H1 (cell line): ENCODE data around the gene F5. TPM values are rescaled to one million over a fixed set of nuclear protein-coding genes. Genes with fewer than 3 reads are reported as not detected.

ENCODE experiments used
- CTCF ChIA-PET: fragments of 300-600 bp; sonication (Branson Sonifier 250); formaldehyde crosslinking; loops from one replicate; lab custom pipeline; 2021; ENCODE audit not compliant: partially characterized antibody; lab: Charles Lee
- POLR2A ChIA-PET: fragments of 300-600 bp; sonication (Branson Sonifier 250); formaldehyde crosslinking; loops from one replicate; lab custom pipeline; 2021; ENCODE audit warnings: inconsistent platforms; ENCODE audit not compliant: partially characterized antibody; lab: Charles Lee
- DNase-seq, 2 experiments: peaks; one replicate each; pipeline versions ENCODE4 v3.0.0 to v3.0.0-alpha.2; 2010 to 2022; ENCODE audit warnings: low spot score in 2 of 2, low read depth in 1 of 2, mixed read lengths in 1 of 2
- FAIRE-seq: peaks from 2 replicates; lab custom pipeline; 2011; peaks lifted over from hg19 to GRCh38; lab: Jason Lieb, UNC
- H2AFZ ChIP-seq: 2 replicates; pipeline ENCODE4 v1.8.1; 2012; ENCODE audit warnings: low read length, inconsistent platforms
- H2AK5ac ChIP-seq: 2 replicates; pipeline ENCODE4 v1.6.1; 2013; ENCODE audit warnings: low read depth, low read length
- H2BK120ac ChIP-seq: replicated peaks from 2 replicates; pipeline ENCODE3; 2013; ENCODE audit warnings: low read depth, low read length, inconsistent platforms
- H2BK12ac ChIP-seq: 2 replicates; pipeline ENCODE4 v1.6.1; 2013; ENCODE audit warnings: low read depth, low read length
- H2BK15ac ChIP-seq: 2 replicates; pipeline ENCODE4 v1.6.1; 2013; ENCODE audit warnings: low read length
- H2BK20ac ChIP-seq: 2 replicates; pipeline ENCODE4 v1.6.1; 2013; ENCODE audit warnings: low read length
- H2BK5ac ChIP-seq: 2 replicates; pipeline ENCODE4 v1.6.1; 2013; ENCODE audit warnings: low read depth, low read length
- H3K14ac ChIP-seq: 2 replicates; pipeline ENCODE4 v1.6.1; 2013; ENCODE audit warnings: inconsistent platforms; ENCODE audit not compliant: insufficient read length
- H3K18ac ChIP-seq: 2 replicates; pipeline ENCODE4 v1.6.1; 2013; ENCODE audit warnings: low read length; ENCODE audit errors: extremely low read depth
- H3K23ac ChIP-seq: 2 replicates; pipeline ENCODE4 v1.6.1; 2013; ENCODE audit warnings: inconsistent platforms; ENCODE audit not compliant: insufficient read length
- H3K23me2 ChIP-seq: 2 replicates; pipeline ENCODE4 v1.6.1; 2013; ENCODE audit warnings: low read depth, low read length
- H3K27ac ChIP-seq: 2 replicates; pipeline ENCODE4 v1.6.1; 2011; ENCODE audit warnings: low read depth, low read length, inconsistent platforms
- H3K27me3 ChIP-seq, 4 experiments: replicated peaks in 1 of 4; 1 replicate in 1 of 4; 2 replicates in 3 of 4; pipeline versions ENCODE4 v1.6.1 to v1.8.1; 2011 to 2013; ENCODE audit warnings: low read length in 3 of 4, mild to moderate bottlenecking in 3 of 4, inconsistent platforms in 2 of 4, mixed read lengths in 2 of 4, moderate library complexity in 1 of 4; ENCODE audit not compliant: control insufficient read depth in 3 of 4, insufficient read depth in 3 of 4; ENCODE audit errors: extremely low read depth in 1 of 4
- H3K36me3 ChIP-seq, 4 experiments: 2 replicates each; pipeline versions ENCODE4 v1.6.1 to v1.8.1; 2011 to 2013; ENCODE audit warnings: mild to moderate bottlenecking in 4 of 4, low read length in 3 of 4, moderate library complexity in 2 of 4, control low read depth in 1 of 4, inconsistent platforms in 1 of 4; ENCODE audit not compliant: insufficient read depth in 4 of 4, control insufficient read depth in 2 of 4
- H3K4ac ChIP-seq: replicated peaks from 2 replicates; pipeline ENCODE3; 2013; ENCODE audit warnings: low read length, low read depth, mixed read lengths, inconsistent platforms; ENCODE audit not compliant: insufficient read length
- H3K4me1 ChIP-seq, 4 experiments: replicated peaks in 1 of 4; 1 replicate in 1 of 4; 2 replicates in 3 of 4; pipeline versions ENCODE4 v1.6.1 to v1.8.1; 2011 to 2013; ENCODE audit warnings: low read length in 3 of 4, inconsistent platforms in 2 of 4, mixed read lengths in 1 of 4; ENCODE audit not compliant: insufficient read depth in 4 of 4, control insufficient read depth in 3 of 4
- H3K4me2 ChIP-seq, 2 experiments: 2 replicates each; pipeline versions ENCODE4 v1.6.1 to v1.8.1; 2011 to 2013; ENCODE audit warnings: low read depth in 2 of 2, low read length in 2 of 2, control low read depth in 1 of 2, inconsistent platforms in 1 of 2, mild to moderate bottlenecking in 1 of 2; ENCODE audit not compliant: insufficient read depth in 1 of 2
- H3K4me3 ChIP-seq, 4 experiments: fragments of 200-600, 300-600 bp in 1 of 4; sonication (generic), shearing (Covaris generic), sonication (Bioruptor Twin) in 1 of 4; 2 replicates each; pipeline versions ENCODE4 v1.5.1 to v1.8.1; 2011 to 2016; ENCODE audit warnings: low read length in 4 of 4, low read depth in 3 of 4, control low read depth in 2 of 4, inconsistent platforms in 2 of 4, mild to moderate bottlenecking in 2 of 4, mixed read lengths in 1 of 4, moderate library complexity in 1 of 4; ENCODE audit not compliant: insufficient read depth in 2 of 4; ENCODE audit errors: extremely low read depth in 1 of 4
- H3K56ac ChIP-seq: replicated peaks from 2 replicates; pipeline ENCODE3; 2013; ENCODE audit warnings: low read depth, mild to moderate bottlenecking, mixed read lengths, low read length, inconsistent platforms; ENCODE audit not compliant: insufficient read length
- H3K79me1 ChIP-seq: 2 replicates; pipeline ENCODE4 v1.6.1; 2013; ENCODE audit warnings: low read depth, low read length, control low read depth
- H3K79me2 ChIP-seq, 2 experiments: 2 replicates each; pipeline versions ENCODE4 v1.6.1 to v1.8.1; 2012 to 2013; ENCODE audit warnings: low read length in 2 of 2, mild to moderate bottlenecking in 2 of 2, inconsistent platforms in 1 of 2; ENCODE audit not compliant: insufficient read depth in 2 of 2, control insufficient read depth in 1 of 2
- H3K9ac ChIP-seq, 4 experiments: replicated peaks in 1 of 4; 1 replicate in 1 of 4; 2 replicates in 3 of 4; pipeline versions ENCODE4 v1.6.1 to v1.8.1; 2011 to 2013; ENCODE audit warnings: low read depth in 3 of 4, low read length in 3 of 4, control low read depth in 2 of 4, mild to moderate bottlenecking in 2 of 4, moderate library complexity in 2 of 4, inconsistent platforms in 1 of 4; ENCODE audit errors: extremely low read depth in 1 of 4
- H3K9me3 ChIP-seq, 2 experiments: 2 replicates each; pipeline versions ENCODE4 v1.6.1 to v1.8.1; 2012 to 2013; ENCODE audit warnings: mild to moderate bottlenecking in 2 of 2, moderate library complexity in 2 of 2, control low read depth in 1 of 2, inconsistent platforms in 1 of 2, low read depth in 1 of 2, low read length in 1 of 2, mixed read lengths in 1 of 2; ENCODE audit not compliant: insufficient read depth in 2 of 2
- H4K20me1 ChIP-seq, 2 experiments: replicated peaks in 1 of 2; 2 replicates each; pipeline versions ENCODE3 to v1.8.1; 2011 to 2013; ENCODE audit warnings: inconsistent platforms in 2 of 2, low read length in 2 of 2, mild to moderate bottlenecking in 1 of 2; ENCODE audit not compliant: insufficient read depth in 2 of 2, control insufficient read depth in 1 of 2
- H4K5ac ChIP-seq: 2 replicates; pipeline ENCODE4 v1.6.1; 2013; ENCODE audit warnings: low read length, low read depth, mixed read lengths, inconsistent platforms; ENCODE audit not compliant: insufficient read length
- H4K8ac ChIP-seq: 2 replicates; pipeline ENCODE4 v1.8.0; 2013; ENCODE audit warnings: mild to moderate bottlenecking, moderate library complexity, low read length, inconsistent platforms; ENCODE audit not compliant: insufficient read depth; ENCODE audit errors: extremely low read depth
- H4K91ac ChIP-seq: replicated peaks from 2 replicates; pipeline ENCODE3; 2013; ENCODE audit warnings: low read length, mixed read lengths, inconsistent platforms; ENCODE audit not compliant: insufficient read length
- POLR2A ChIP-seq, 2 experiments: IDR thresholded peaks; 1 replicate in 1 of 2; 2 replicates in 1 of 2; pipeline ENCODE4 v1.6.1; 2011; ENCODE audit warnings: low read depth in 2 of 2, low read length in 2 of 2, mild to moderate bottlenecking in 2 of 2; ENCODE audit errors: control extremely low read depth in 1 of 2
- RXRA ChIP-seq: IDR thresholded peaks from 2 replicates; pipeline ENCODE4 v1.6.1; 2011; ENCODE audit warnings: low read depth, mild to moderate bottlenecking, low read length, moderate library complexity; ENCODE audit not compliant: insufficient read depth
- TEAD4 ChIP-seq: IDR thresholded peaks from 2 replicates; pipeline ENCODE4 v1.6.1; 2012; ENCODE audit warnings: low read depth, low read length, inconsistent platforms, mixed read lengths
- WGBS, 2 experiments: shearing (Covaris generic) in 1 of 2; methylation state at CpG; one replicate each; pipeline versions ENCODE4 v1.1.6 to v1.1.7; 2013 to 2015; ENCODE audit warnings: low lambda C conversion rate in 2 of 2, mixed read lengths in 2 of 2, inconsistent platforms in 1 of 2, low coverage in 1 of 2, missing lambda C conversion rate in 1 of 2; ENCODE audit not compliant: insufficient replicate concordance in 2 of 2, insufficient coverage in 1 of 2, insufficient read length in 1 of 2; ENCODE audit errors: extremely low coverage in 1 of 2, missing lambda C conversion rate in 1 of 2; 5-methylcytosine and 5-hydroxymethylcytosine counted together
- polyA plus RNA-seq, 7 experiments: library from polyadenylated mRNA; depleted of rRNA in 3 of 7; stranded (reverse) in 5 of 7; unstranded in 2 of 7; fragments of >200 nt in 5 of 7; fragments of 200-250 nt in 2 of 7; gene quantifications; 1 replicate in 5 of 7; 2 replicates in 1 of 7; 4 replicates in 1 of 7; pipeline versions ENCODE4 v1.2.1 to v1.2.3, GENCODE V29; 2011 to 2013; ENCODE audit warnings: missing spikeins in 2 of 7, mixed read lengths in 2 of 7
- total RNA-seq: library from RNA; stranded (reverse); fragmentation: NEBNext Ultra II Directional; extraction: Animal tissue kit (Norgen Biotek cat#: 25700); gene quantifications from 2 replicates; pipeline ENCODE4 v1.2.1, GENCODE V29; 2021
- TF ChIP-seq, protein P1 (sequence below), 3 experiments: IDR thresholded peaks; 1 replicate in 2 of 3; 2 replicates in 1 of 3; pipeline versions ENCODE4 v1.5.1 to v1.6.1; 2011; ENCODE audit warnings: low read length in 3 of 3, mild to moderate bottlenecking in 3 of 3, inconsistent platforms in 2 of 3, low read depth in 1 of 3, moderate library complexity in 1 of 3; ENCODE audit not compliant: insufficient read depth in 1 of 3; ENCODE audit errors: control extremely low read depth in 1 of 3

Gene F5
- total and polyA plus RNA-seq, 2 of the 8 experiments (the other 6 are each of a cell fraction or from before 2014, with no cell fraction given) = 0.04 to 0.06 TPM

DNA sequence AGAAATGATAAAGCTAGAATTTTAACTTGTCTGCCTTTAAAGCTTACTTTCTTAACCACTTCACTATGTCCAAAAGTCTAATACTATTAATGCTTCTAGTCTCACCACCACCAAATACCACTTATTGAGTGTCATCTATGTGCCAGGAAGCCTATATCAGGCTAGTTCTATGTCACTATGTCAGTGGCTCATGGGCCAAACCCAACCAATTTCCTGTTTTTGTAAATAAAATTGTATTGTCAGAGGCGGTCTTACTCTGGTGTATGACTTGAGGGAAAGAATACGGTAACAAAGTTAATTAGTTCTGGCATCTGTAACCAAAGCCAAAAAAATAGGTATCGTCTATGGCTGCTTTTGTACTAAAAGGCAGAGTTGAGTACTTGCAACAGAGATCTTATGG lies 14.8 kb downstream of the F5 start:
- Histone ChIP-seq H3K4me1 (no peaks in the 10 kb centered on the region), H4K5ac (no peak overlapping the region), H3K9me3 (no peaks in the 10 kb centered on the region), H2BK120ac (no peak overlapping the region), H4K91ac (no peak overlapping the region), H3K23me2 (no peaks in the 10 kb centered on the region; the same call in 1 of the 2 replicates), H3K27ac (no peak overlapping the region), H3K56ac (no peak overlapping the region), H3K14ac (no peak overlapping the region), H3K79me2 (no peaks in the 10 kb centered on the region), H4K20me1 (no peaks in the 10 kb centered on the region), H2AK5ac (no peak overlapping the region), H2BK12ac (no peak overlapping the region), H3K79me1 (no peaks in the 10 kb centered on the region), H3K23ac (no peak overlapping the region), H4K8ac (no peak overlapping the region), H2BK15ac (no peak overlapping the region), H2BK5ac (no peak overlapping the region), H3K4ac (no peak overlapping the region), H2BK20ac (no peak overlapping the region), H3K27me3 (no peaks in the 10 kb centered on the region), H3K18ac (no peak overlapping the region), H2AFZ (no peak overlapping the region), H3K9ac (no peak overlapping the region), H3K4me2 (no peak overlapping the region), H3K4me3 (no peak overlapping the region), H3K36me3 (no peaks in the 10 kb centered on the region)
- 93% methylated on average over 3 of the region's 3 CpGs; no CpG with 5 or more reads in 1 of the 2 experiments for WGBS, 2 experiments
- ChIA-PET POLR2A (no interaction called here), CTCF (interaction anchor here (0.6 to 1.2 kb wide), 3 partner anchors 15 to 218 kb away, joined by 3 read pairs; partner anchors contain the start of gene F5)
- no peak for FAIRE-seq
- TF ChIP-seq, protein P1, sequence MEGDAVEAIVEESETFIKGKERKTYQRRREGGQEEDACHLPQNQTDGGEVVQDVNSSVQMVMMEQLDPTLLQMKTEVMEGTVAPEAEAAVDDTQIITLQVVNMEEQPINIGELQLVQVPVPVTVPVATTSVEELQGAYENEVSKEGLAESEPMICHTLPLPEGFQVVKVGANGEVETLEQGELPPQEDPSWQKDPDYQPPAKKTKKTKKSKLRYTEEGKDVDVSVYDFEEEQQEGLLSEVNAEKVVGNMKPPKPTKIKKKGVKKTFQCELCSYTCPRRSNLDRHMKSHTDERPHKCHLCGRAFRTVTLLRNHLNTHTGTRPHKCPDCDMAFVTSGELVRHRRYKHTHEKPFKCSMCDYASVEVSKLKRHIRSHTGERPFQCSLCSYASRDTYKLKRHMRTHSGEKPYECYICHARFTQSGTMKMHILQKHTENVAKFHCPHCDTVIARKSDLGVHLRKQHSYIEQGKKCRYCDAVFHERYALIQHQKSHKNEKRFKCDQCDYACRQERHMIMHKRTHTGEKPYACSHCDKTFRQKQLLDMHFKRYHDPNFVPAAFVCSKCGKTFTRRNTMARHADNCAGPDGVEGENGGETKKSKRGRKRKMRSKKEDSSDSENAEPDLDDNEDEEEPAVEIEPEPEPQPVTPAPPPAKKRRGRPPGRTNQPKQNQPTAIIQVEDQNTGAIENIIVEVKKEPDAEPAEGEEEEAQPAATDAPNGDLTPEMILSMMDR (IDR thresholded peaks at IDR 0.05; ENCODE audit: control extremely low read depth in 1 of 3, insufficient read depth in 1 of 3, low read depth in 1 of 3, low read length in 3 of 3) = no peak
- TF ChIP-seq TEAD4 (no peak), POLR2A (IDR thresholded peaks at IDR 0.05; ENCODE audit: control extremely low read depth in 1 of 2, low read depth in 2 of 2, low read length in 2 of 2) (no peak), RXRA (no peak)
- DNase-seq = no peak
